ENCODE data around the gene CERS4. TPM values are rescaled to one million over a fixed set of nuclear protein-coding genes. Genes with fewer than 3 reads are reported as not detected.
A peak's percentile ranks its signal among the peaks of the same experiment; 100 is the strongest.

Gene CERS4, protein sequence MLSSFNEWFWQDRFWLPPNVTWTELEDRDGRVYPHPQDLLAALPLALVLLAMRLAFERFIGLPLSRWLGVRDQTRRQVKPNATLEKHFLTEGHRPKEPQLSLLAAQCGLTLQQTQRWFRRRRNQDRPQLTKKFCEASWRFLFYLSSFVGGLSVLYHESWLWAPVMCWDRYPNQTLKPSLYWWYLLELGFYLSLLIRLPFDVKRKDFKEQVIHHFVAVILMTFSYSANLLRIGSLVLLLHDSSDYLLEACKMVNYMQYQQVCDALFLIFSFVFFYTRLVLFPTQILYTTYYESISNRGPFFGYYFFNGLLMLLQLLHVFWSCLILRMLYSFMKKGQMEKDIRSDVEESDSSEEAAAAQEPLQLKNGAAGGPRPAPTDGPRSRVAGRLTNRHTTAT
- total RNA-seq = 100 to 1,000 TPM in 1 of 6 donors, 10 to 100 TPM in 5; 55.5 to 131 (median 63.8) TPM

DNA sequence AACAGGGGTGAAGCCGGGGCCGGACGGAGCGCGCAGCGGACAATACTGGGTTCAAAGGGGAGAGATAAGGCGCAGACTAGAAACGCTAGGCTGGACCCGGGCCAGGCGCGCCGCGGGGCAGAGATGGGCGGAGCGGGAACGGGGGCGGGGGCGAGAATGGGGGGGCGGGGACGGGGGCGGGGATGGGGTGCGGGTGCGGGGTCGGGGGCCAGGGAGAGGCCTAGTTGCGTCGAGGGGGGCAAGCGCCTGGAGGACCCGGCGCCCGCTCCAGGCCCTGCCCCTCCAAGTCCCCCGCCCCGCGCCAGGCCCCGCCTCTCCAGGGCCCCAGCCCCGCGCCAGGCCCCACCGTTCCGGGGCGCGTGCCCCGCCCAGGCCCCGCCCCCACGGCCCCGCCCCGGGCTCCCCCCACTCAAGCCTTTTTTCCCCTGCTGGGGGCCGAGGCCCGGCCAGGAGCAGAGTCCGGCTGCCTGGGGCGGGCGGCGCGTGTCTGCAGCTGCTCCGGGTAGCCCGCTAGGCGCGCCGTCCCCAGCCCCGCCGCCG is at the start of gene CERS4:
CERS4 (plus strand) TSS at position 449 of the 540 bp plus-strand sequence. CDS start 41,707 bp downstream, outside the sequence.
- ATAC-seq (ENCODE audit: low FRiP score in 2 of 2) (peak; percentile 73 to 94), DNase-seq (peak; percentile 74 to 96)
- H3K4me3 ChIP-seq = peak within 1 kb of the TSS; percentile 63 to 91 (median 84)
- H3K27me3 ChIP-seq = peaks cover 0 to 10% (median 0%) of the 10 kb centered on the region in 4 donors
- H3K4me1 ChIP-seq = peaks cover 12 to 25% (median 20%) of the 10 kb centered on the region in 4 donors
- WGBS, 2 donors = 0 to 2% methylated on average over 9 to 28 of the region's 60 CpGs
- peaks cover 0 to under 1% (median 0%) of the 10 kb centered on the region in 4 donors for H3K36me3 ChIP-seq
- H3K9me3 ChIP-seq = no peaks in the 10 kb centered on the region
- H3K27ac ChIP-seq = peak within 1 kb of the TSS; percentile 76 to 88 (median 84)
- peak in 1 of 2 donors; percentile 15 for TF ChIP-seq POLR2AphosphoS5 (IDR thresholded peaks at IDR 0.05)
- TF ChIP-seq EP300 (IDR thresholded peaks at IDR 0.05) = no peak
- peak in 1 of 4 donors; percentile 56 for TF ChIP-seq POLR2A (IDR thresholded peaks at IDR 0.05)
- no peak for TF ChIP-seq CTCF (IDR thresholded peaks at IDR 0.05)

DNA sequence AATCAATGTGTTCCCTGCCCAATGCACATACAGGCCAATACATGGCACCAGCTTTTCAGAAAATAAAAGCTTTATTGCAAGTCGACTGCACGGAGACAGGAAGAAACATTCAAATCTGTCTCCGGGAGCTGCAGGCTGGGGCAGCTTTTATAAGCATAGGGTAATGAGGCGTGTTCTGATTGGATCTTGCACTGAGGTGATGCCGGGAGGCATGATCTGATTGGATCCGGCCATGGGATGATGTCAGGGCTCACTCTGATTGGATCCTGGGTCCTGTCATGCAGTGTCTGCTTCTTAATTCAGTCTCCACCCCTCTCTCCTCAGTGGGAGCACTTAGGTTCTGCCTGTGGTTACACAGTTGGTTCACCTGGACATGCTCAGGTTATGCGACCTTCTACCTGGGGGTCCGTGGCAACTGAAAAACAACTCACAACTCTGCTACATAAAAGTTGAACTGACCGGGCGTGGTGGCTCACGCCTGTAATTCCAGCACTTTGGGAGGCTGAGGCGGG is 48.0 kb upstream of the CERS4 start:
- H3K36me3 ChIP-seq = no peaks in the 10 kb centered on the region
- no peaks in the 10 kb centered on the region for H3K27me3 ChIP-seq
- peak in 1 of 4 donors; percentile 18 for TF ChIP-seq POLR2A (IDR thresholded peaks at IDR 0.05)
- no peak for TF ChIP-seq CTCF (IDR thresholded peaks at IDR 0.05)
- H3K4me3 ChIP-seq = no peak overlapping the region
- H3K9me3 ChIP-seq = no peaks in the 10 kb centered on the region
- WGBS, 2 donors = 68 to 69% methylated on average over 8 to 12 of the region's 12 CpGs
- DNase-seq (peak in 1 of 2 donors; percentile 28), ATAC-seq (ENCODE audit: low FRiP score in 2 of 2) (no peak)
- H3K4me1 ChIP-seq = peaks cover 0 to 8% (median 2%) of the 10 kb centered on the region in 4 donors
- H3K27ac ChIP-seq = no peak overlapping the region

DNA sequence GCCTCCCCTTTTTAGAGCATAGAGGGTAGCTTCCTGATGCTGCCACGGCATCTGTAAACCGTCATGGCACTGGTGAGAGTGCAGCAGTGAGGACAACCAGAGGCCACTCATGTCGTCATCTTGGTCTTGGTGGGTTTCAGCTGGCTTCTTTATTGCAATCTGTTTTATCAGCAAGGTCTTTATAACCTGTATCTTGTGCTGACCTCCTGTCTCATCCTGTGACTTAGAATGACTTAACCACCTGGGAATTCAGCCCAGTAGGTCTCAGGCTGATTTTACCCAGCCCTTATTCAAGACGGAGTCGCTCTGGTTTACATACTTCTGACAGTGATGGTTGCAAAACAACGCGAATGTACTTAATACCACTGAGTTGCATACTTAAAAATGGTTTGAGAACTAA is 45.4 kb upstream of the CERS4 start:
- TF ChIP-seq CTCF (IDR thresholded peaks at IDR 0.05) (no peak), POLR2A (IDR thresholded peaks at IDR 0.05) (no peak), POLR2AphosphoS5 (IDR thresholded peaks at IDR 0.05) (no peak)
- DNase-seq = no peak
- no peak for ATAC-seq (ENCODE audit: low FRiP score in 2 of 2)
- H3K4me1 ChIP-seq = peaks cover 0 to 8% (median 2%) of the 10 kb centered on the region in 4 donors
- H3K4me3 ChIP-seq = no peak overlapping the region
- no peaks in the 10 kb centered on the region for H3K36me3 ChIP-seq
- 65 to 76% methylated on average over 6 to 7 of the region's 7 CpGs for WGBS, 2 donors
- H3K27ac ChIP-seq = peak overlapping the region in 1 of 4 donors; percentile 1
- no peaks in the 10 kb centered on the region for H3K9me3 ChIP-seq
- no peaks in the 10 kb centered on the region for H3K27me3 ChIP-seq

GRCh38 chr19:8167985-8168384 is 41.2 kb upstream of the CERS4 start:
- H3K4me3 ChIP-seq = no peak overlapping the region
- DNase-seq = no peak
- no peaks in the 10 kb centered on the region for H3K36me3 ChIP-seq
- no peak overlapping the region for H3K27ac ChIP-seq
- 59 to 66% methylated on average over 6 of the region's 6 CpGs for WGBS, 2 donors
- TF ChIP-seq EP300 (IDR thresholded peaks at IDR 0.05) (no peak), CTCF (IDR thresholded peaks at IDR 0.05) (no peak), POLR2AphosphoS5 (IDR thresholded peaks at IDR 0.05) (no peak), POLR2A (IDR thresholded peaks at IDR 0.05) (no peak)
- no peak for ATAC-seq (ENCODE audit: low FRiP score in 2 of 2)
- no peaks in the 10 kb centered on the region for H3K9me3 ChIP-seq
- H3K4me1 ChIP-seq = no peaks in the 10 kb centered on the region
- H3K27me3 ChIP-seq = no peaks in the 10 kb centered on the region

Measured in upper lobe of left lung (tissue), 6 donors.